Measurements from ENCODE around the gene STAC2. TPM values are rescaled to one million over a fixed set of nuclear protein-coding genes. Genes with fewer than 3 reads are reported as not detected.

Gene STAC2
- polyA plus RNA-seq, 1 of the 3 experiments (the other 2 are of a cell fraction): 0.07 TPM

DNA sequence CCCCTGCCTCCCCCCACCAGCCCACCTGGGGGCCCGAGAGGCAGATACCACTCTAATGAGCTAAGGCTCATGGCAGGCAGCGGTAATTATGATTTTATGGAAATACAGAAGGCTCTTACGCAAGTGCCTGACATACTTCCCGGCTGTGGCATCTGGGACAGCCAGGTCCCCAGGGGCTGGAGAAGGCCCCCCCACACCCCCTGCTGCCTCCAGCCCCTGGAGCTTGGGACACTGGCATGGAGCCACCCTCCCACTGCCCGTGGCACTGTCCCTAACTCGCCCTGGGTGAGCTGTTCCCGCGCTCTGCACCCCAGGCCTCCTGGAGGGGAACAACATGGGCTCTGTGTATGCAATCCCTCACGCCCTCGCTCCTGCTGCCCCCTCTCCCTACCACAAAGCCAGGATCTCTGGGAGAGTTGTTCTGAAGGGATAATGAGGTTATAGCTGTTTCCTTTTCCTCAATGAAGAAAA, 5.4 kb upstream of the STAC2 start (continued):
- TF ChIP-seq, protein P1, sequence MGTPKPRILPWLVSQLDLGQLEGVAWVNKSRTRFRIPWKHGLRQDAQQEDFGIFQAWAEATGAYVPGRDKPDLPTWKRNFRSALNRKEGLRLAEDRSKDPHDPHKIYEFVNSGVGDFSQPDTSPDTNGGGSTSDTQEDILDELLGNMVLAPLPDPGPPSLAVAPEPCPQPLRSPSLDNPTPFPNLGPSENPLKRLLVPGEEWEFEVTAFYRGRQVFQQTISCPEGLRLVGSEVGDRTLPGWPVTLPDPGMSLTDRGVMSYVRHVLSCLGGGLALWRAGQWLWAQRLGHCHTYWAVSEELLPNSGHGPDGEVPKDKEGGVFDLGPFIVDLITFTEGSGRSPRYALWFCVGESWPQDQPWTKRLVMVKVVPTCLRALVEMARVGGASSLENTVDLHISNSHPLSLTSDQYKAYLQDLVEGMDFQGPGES (IDR thresholded peaks at IDR 0.05; ENCODE audit: low read depth, low read length): no peak
- no peak for TF ChIP-seq POLR2AphosphoS5 (IDR thresholded peaks at IDR 0.05; ENCODE audit: low read depth, low read length)
- no peak for TF ChIP-seq RXRA (IDR thresholded peaks at IDR 0.05; ENCODE audit: borderline replicate concordance, low read depth)
- no peak for TF ChIP-seq USF1 (IDR thresholded peaks at IDR 0.05; ENCODE audit: borderline replicate concordance, low read depth)
- TF ChIP-seq NFIC (IDR thresholded peaks at IDR 0.05; ENCODE audit: borderline replicate concordance): no peak
- TF ChIP-seq SMC3 (IDR thresholded peaks at IDR 0.05; ENCODE audit: low read depth, low read length): no peak

DNA sequence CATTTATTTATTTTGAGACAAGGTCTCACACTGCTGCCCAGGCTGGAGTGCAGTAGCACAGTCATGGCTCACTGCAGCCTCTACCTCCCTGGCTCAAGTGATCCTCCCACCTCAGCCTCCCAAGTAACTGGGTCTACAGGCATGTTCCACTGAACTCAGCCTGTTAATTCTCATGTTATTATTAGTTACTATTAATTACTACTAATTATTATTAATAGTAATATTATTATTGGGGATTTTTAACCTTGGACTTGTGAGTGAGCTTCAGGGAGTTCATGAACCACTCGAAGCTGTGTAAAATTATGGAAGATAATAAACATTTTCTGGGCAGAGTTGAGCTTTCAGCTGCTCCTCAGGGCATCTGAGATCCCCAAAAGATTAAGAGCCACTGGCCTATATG, 4.6 kb upstream of the STAC2 start:
- H2AFZ ChIP-seq (ENCODE audit: low read depth): no peak overlapping the region
- CTCF ChIA-PET: interaction anchor here (1.1 to 22.6 kb wide), 6 partner anchors 11 to 392 kb away, joined by 3 to 781 read pairs (median 16); partner anchors contain the start of genes CACNB1 and RPL19
- H4K20me1 ChIP-seq (ENCODE audit: insufficient read depth): no peaks in the 10 kb centered on the region
- no peaks in the 10 kb centered on the region for H3K27me3 ChIP-seq (ENCODE audit: insufficient read depth)
- no peaks in the 10 kb centered on the region for H3K9me2 ChIP-seq
- no peak for TF ChIP-seq POLR2AphosphoS5 (IDR thresholded peaks at IDR 0.05; ENCODE audit: low read depth, low read length)
- TF ChIP-seq, protein P2, sequence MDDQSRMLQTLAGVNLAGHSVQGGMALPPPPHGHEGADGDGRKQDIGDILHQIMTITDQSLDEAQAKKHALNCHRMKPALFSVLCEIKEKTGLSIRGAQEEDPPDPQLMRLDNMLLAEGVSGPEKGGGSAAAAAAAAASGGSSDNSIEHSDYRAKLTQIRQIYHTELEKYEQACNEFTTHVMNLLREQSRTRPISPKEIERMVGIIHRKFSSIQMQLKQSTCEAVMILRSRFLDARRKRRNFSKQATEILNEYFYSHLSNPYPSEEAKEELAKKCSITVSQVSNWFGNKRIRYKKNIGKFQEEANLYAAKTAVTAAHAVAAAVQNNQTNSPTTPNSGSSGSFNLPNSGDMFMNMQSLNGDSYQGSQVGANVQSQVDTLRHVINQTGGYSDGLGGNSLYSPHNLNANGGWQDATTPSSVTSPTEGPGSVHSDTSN (IDR thresholded peaks at IDR 0.05): no peak
- no peak for TF ChIP-seq RAD21 (IDR thresholded peaks at IDR 0.05; ENCODE audit: low read length)
- no peak for TF ChIP-seq GABPA (IDR thresholded peaks at IDR 0.05; ENCODE audit: low read depth)
- TF ChIP-seq FOXM1 (IDR thresholded peaks at IDR 0.05; ENCODE audit: low read depth): no peak
- TF ChIP-seq ELF1 (IDR thresholded peaks at IDR 0.05): no peak
- TF ChIP-seq SIN3A (IDR thresholded peaks at IDR 0.05; ENCODE audit: borderline replicate concordance, low read depth, low read length): no peak
- TF ChIP-seq TAF1 (IDR thresholded peaks at IDR 0.05; ENCODE audit: borderline replicate concordance, low read depth, low read length): no peak
- no peak for TF ChIP-seq RCOR1 (IDR thresholded peaks at IDR 0.05; ENCODE audit: low read length)
- no peak for TF ChIP-seq TEAD4 (IDR thresholded peaks at IDR 0.05; ENCODE audit: borderline replicate concordance, insufficient read depth)
- TF ChIP-seq EP300 (IDR thresholded peaks at IDR 0.05; ENCODE audit: borderline replicate concordance in 1 of 2, low read depth in 1 of 2, low read length in 1 of 2): no peak
- TF ChIP-seq GATA2 (CRISPR knock-in tag; IDR thresholded peaks at IDR 0.05): no peak
- TF ChIP-seq, protein P3, sequence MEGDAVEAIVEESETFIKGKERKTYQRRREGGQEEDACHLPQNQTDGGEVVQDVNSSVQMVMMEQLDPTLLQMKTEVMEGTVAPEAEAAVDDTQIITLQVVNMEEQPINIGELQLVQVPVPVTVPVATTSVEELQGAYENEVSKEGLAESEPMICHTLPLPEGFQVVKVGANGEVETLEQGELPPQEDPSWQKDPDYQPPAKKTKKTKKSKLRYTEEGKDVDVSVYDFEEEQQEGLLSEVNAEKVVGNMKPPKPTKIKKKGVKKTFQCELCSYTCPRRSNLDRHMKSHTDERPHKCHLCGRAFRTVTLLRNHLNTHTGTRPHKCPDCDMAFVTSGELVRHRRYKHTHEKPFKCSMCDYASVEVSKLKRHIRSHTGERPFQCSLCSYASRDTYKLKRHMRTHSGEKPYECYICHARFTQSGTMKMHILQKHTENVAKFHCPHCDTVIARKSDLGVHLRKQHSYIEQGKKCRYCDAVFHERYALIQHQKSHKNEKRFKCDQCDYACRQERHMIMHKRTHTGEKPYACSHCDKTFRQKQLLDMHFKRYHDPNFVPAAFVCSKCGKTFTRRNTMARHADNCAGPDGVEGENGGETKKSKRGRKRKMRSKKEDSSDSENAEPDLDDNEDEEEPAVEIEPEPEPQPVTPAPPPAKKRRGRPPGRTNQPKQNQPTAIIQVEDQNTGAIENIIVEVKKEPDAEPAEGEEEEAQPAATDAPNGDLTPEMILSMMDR (IDR thresholded peaks at IDR 0.05): no peak
- no peak for TF ChIP-seq YY1 (IDR thresholded peaks at IDR 0.05; ENCODE audit: low read depth)
- TF ChIP-seq FOSL2 (IDR thresholded peaks at IDR 0.05; ENCODE audit: borderline replicate concordance, low read depth): no peak
- no peak for TF ChIP-seq USF2 (IDR thresholded peaks at IDR 0.05; ENCODE audit: borderline replicate concordance, low read depth, low read length)
- 52% methylated on average over 1 of the region's 1 CpG for WGBS (ENCODE audit: low lambda C conversion rate)
- H3F3A ChIP-seq (replicated peaks; ENCODE audit: insufficient read depth): no peaks in the 10 kb centered on the region
- POLR2A ChIA-PET: interaction anchor here (2.4 to 2.9 kb wide), 2 partner anchors 24 to 30 kb away, joined by 11 read pairs; partner anchors contain the start of gene RPL19
- H3K4me3 ChIP-seq (ENCODE audit: low read depth in 2 of 2, low read length in 1 of 2): no peak overlapping the region
- DNase-seq: no peak
- no peaks in the 10 kb centered on the region for H3K9me3 ChIP-seq
- no peak overlapping the region for H3K27ac ChIP-seq (ENCODE audit: low read depth in 2 of 2, low read length in 1 of 2)
- no peaks in the 10 kb centered on the region for H3K36me3 ChIP-seq (replicated peaks in 1 of 2; ENCODE audit: control insufficient read depth in 1 of 2, insufficient read depth in 2 of 2, low read length in 1 of 2)
- no peaks in the 10 kb centered on the region for H3K79me2 ChIP-seq (ENCODE audit: insufficient read depth)
- peaks cover 8 to 20% of the 10 kb centered on the region in 2 experiments; a peak in 2 of 4 replicates for H3K4me1 ChIP-seq (ENCODE audit: control insufficient read depth in 1 of 2, insufficient read depth in 2 of 2, low read depth in 1 of 2, low read length in 1 of 2)
- H3K9ac ChIP-seq: no peak overlapping the region
- H3K4me2 ChIP-seq: no peak overlapping the region

Data from SK-N-SH (cell line).